Measurements from ENCODE around the gene EPS8L3. TPM values are rescaled to one million over a fixed set of nuclear protein-coding genes. Genes with fewer than 3 reads are reported as not detected.

EPS8L3 gene
- total RNA-seq, 2 experiments from 2014 or later, result not detected

GRCh38 chr1:109792056-109792831 lies 28.5 kb upstream of the EPS8L3 start:
- ChIA-PET CTCF (interaction anchor here (0.6 to 5.4 kb wide), 9 partner anchors 10 to 358 kb away, joined by 3 to 67 read pairs (median 6); partner anchors contain the start of genes AHCYL1 and SLC6A17), POLR2A (interaction anchor here (2.9 kb wide), 1 partner anchor 10 kb away, joined by 25 read pairs; no protein-coding TSS in a partner anchor)
- intact Hi-C loops (cut with micrococcal nuclease), result no loop called here
- no peaks in the 10 kb centered on the region for H3K36me3 Mint-ChIP-seq
- H3K4me1 Mint-ChIP-seq (ENCODE audit: low read depth), result peaks cover 70% of the 10 kb centered on the region
- no peaks in the 10 kb centered on the region for H3K27me3 Mint-ChIP-seq
- DNase-seq, result peak; percentile 8
- H3K27ac Mint-ChIP-seq, result no peak overlapping the region
- H3K4me3 Mint-ChIP-seq, result no peak overlapping the region
- no peaks in the 10 kb centered on the region for H3K9me3 Mint-ChIP-seq

DNA sequence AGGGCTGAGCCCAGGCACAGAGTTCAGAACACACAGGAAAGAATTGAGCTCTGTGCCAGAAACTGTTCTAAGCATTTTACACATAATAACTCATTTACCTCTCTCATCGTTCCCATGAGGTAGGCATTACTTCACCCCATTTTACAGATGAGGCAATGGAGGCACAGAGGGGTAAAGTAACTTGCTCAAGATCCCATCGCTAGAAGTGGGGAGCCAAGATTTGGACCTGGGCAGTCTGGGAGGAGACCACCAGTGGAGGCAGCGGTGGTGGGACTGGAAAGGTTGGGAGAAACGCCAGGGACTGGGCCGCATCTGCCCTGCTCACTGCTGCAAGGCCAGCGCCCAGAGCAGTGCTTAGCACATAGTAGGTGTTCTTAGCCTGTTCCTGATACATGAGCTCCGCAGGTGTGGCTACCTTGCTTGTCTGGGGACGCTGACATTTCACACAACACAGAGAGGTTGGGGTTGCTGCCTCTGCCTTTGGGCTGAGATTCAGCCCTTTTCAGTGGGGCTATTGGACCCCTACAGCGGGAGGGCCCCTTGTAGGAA lies 27.8 kb upstream of the EPS8L3 start:
- intact Hi-C loops (cut with micrococcal nuclease), result loop anchor here (1.0 to 2.0 kb wide), 2 partner anchors 14 to 193 kb away; partner anchors contain the start of gene AHCYL1

DNA sequence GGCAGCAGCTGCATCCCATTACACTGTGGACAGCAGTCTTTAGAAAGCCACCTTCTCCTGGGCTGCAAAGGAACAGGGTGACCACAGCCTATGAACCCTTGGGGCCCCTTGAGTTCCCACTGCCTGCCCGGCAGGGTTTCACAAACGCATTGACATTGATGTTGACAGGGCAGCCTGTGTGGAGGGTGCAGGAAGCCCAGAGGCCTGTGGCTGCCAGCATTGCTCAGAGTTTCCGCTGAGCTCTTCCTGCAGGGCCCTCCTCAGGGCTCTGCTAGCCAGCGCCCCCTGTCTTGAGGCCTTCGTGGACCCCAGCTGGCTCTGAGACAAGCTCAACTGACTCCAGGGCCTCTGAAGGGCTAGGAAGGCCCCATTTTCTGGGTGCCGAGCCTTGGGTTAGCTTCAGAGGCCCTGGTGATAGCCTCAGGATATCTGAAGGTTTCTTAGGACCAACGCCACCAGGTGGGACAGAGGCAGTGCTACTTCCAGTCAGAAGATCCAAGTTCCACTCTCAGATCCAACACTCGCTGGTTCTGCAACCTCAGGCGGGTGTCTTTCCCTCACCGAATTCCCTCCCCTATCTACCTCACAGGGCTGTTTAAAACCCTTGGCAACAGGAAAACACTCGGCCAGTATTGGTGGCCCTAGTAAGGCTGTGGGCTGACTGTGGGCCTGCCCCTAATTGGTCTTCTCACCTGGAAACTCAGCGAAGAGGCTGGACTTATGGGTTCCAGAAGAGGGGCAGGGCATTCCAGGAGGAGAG lies 27.2 kb upstream of the EPS8L3 start:
- peak; percentile 93 for DNase-seq
- Mint-ChIP-seq H3K27ac (peak overlapping the region; percentile 87), H3K4me3 (no peak overlapping the region), H3K4me1 (ENCODE audit: low read depth) (peaks cover 66% of the 10 kb centered on the region), H3K9me3 (no peaks in the 10 kb centered on the region), H3K36me3 (no peaks in the 10 kb centered on the region), H3K27me3 (no peaks in the 10 kb centered on the region)
- CTCF ChIA-PET, result interaction anchor here (0.5 to 5.4 kb wide), 32 partner anchors 9 to 675 kb away, joined by 3 to 67 read pairs (median 4); partner anchors contain the start of genes AHCYL1, CSF1 and STRIP1
- intact Hi-C loops (cut with micrococcal nuclease), result loop anchor here (1.0 to 2.0 kb wide), 7 partner anchors 11 to 194 kb away; partner anchors contain the start of genes AHCYL1 and CSF1
- POLR2A ChIA-PET, result interaction anchor here (0.8 to 2.9 kb wide), 5 partner anchors 12 to 194 kb away, joined by 3 to 25 read pairs (median 4); partner anchors contain the start of genes AHCYL1 and CSF1

More for the DNA sequence above, 27.8 kb upstream of the EPS8L3 start:
- peak overlapping the region; percentile 87 for H3K27ac Mint-ChIP-seq
- no peak overlapping the region for H3K4me3 Mint-ChIP-seq
- no peaks in the 10 kb centered on the region for H3K27me3 Mint-ChIP-seq
- DNase-seq, result peak; percentile 7
- ChIA-PET POLR2A (interaction anchor here (0.9 to 2.9 kb wide), 3 partner anchors 11 to 120 kb away, joined by 3 to 25 read pairs (median 9); partner anchors contain the start of gene CSF1), CTCF (interaction anchor here (0.6 to 5.4 kb wide), 27 partner anchors 8 to 676 kb away, joined by 3 to 67 read pairs (median 6); partner anchors contain the start of genes AHCYL1, CSF1 and STRIP1)
- no peaks in the 10 kb centered on the region for H3K9me3 Mint-ChIP-seq
- peaks cover 66% of the 10 kb centered on the region for H3K4me1 Mint-ChIP-seq (ENCODE audit: low read depth)
- H3K36me3 Mint-ChIP-seq, result no peaks in the 10 kb centered on the region

GRCh38 chr1:109790329-109790728 lies 26.6 kb upstream of the EPS8L3 start:
- H3K4me1 Mint-ChIP-seq (ENCODE audit: low read depth), result peaks cover 62% of the 10 kb centered on the region
- DNase-seq, result no peak
- intact Hi-C loops (cut with micrococcal nuclease), result loop anchor here (1.0 to 2.0 kb wide), 6 partner anchors 12 to 194 kb away; partner anchors contain the start of genes AHCYL1 and CSF1
- H3K27me3 Mint-ChIP-seq, result no peaks in the 10 kb centered on the region
- H3K4me3 Mint-ChIP-seq, result no peak overlapping the region
- peak overlapping the region; percentile 87 for H3K27ac Mint-ChIP-seq
- H3K9me3 Mint-ChIP-seq, result no peaks in the 10 kb centered on the region
- H3K36me3 Mint-ChIP-seq, result no peaks in the 10 kb centered on the region
- ChIA-PET CTCF (interaction anchor here (0.5 to 5.4 kb wide), 28 partner anchors 9 to 258 kb away, joined by 3 to 67 read pairs (median 6); partner anchors contain the start of genes AHCYL1, CSF1 and STRIP1), POLR2A (interaction anchor here (0.8 to 2.9 kb wide), 5 partner anchors 12 to 194 kb away, joined by 3 to 25 read pairs (median 4); partner anchors contain the start of genes AHCYL1 and CSF1)

DNA sequence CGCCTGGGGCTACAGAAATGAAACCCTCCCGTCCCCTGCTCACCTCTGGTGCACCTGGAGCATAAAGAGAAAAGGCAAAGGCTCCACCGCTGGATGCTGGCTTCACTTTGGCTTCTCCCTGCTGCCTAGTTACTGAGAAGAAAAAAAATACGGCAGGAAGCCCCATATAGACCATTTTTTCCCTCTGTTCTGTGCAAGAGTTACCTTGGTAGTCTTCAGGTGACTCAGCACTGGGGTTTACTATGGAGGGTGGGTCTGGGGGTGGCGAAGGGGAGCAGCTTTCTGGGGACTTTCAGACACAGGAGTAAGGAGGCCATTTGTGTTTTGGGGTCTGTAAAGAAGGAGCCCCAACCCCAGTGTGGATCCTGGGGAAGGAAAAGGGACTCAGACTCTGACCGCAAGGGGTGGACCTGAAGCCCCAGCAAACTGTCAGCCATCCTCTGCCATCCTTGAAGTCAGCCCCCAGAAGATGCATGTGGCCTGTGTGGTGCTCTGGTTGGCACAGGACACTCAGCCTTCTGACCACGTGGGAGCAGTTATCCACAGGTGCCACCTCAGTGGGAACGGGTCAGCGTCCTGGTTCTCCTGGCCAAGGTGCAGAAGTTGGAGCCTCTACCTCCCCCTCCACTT lies 25.9 kb upstream of the EPS8L3 start:
- Mint-ChIP-seq H3K36me3 (no peaks in the 10 kb centered on the region), H3K27me3 (no peaks in the 10 kb centered on the region), H3K4me1 (ENCODE audit: low read depth) (peaks cover 62% of the 10 kb centered on the region), H3K4me3 (no peak overlapping the region), H3K27ac (peak overlapping the region; percentile 87), H3K9me3 (no peaks in the 10 kb centered on the region)
- ChIA-PET POLR2A (interaction anchor here (1.4 to 2.9 kb wide), 2 partner anchors 13 to 195 kb away, joined by 4 to 25 read pairs; partner anchors contain the start of gene AHCYL1), CTCF (interaction anchor here (1.1 to 5.4 kb wide), 12 partner anchors 8 to 222 kb away, joined by 3 to 67 read pairs (median 9); partner anchors contain the start of gene AHCYL1)
- intact Hi-C loops (cut with micrococcal nuclease), result loop anchor here (1.0 to 2.0 kb wide), 6 partner anchors 13 to 195 kb away; partner anchors contain the start of genes AHCYL1 and CSF1
- DNase-seq, result peak; percentile 14

DNA sequence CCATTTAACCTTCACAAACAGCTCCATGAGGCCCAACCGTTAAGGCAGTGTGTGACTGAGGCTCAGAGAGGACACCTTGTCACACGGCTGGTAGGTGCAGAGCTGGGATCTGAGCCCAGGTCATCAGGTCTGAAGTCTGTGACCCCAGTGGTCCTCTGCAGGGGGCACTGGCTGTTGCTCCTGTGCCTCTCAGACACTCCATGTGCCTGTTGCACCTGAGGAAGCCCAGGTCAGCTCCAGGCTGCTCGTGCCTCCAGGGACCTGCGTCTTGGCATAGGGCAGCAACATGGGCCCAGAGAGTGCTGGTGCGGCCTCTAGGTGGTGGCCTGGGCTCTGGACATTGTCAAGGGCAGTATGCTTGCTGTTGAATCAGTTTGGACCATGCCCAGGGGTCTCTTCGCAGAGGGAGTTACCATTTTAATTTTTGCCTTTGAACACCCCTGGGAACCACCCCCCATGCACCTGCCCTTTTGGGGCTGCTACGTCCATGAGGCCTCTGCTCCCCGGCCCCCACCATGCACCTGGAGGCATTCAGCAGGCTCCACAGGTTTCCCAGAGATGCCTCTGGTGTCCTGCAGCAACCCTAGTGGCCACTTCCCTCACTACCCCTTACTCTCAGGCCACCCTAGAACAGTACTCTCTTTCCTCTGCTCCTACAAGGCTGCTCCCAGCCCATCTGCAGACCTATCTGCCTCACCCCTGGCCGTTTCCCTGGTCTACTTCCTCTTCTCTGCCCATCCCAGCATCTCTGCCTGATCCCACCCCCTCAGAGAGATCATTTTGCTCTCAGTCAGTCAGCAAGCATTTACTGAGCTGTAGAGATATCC lies 25.2 kb upstream of the EPS8L3 start:
- intact Hi-C loops (cut with micrococcal nuclease), result no loop called here
- ChIA-PET POLR2A (no interaction called here), CTCF (interaction anchor here (1.1 to 5.4 kb wide), 9 partner anchors 12 to 222 kb away, joined by 3 to 67 read pairs (median 14); partner anchors contain the start of gene AHCYL1)
- Mint-ChIP-seq H3K9me3 (no peaks in the 10 kb centered on the region), H3K36me3 (no peaks in the 10 kb centered on the region), H3K4me3 (no peak overlapping the region), H3K27me3 (no peaks in the 10 kb centered on the region), H3K27ac (peak overlapping the region; percentile 87), H3K4me1 (ENCODE audit: low read depth) (peaks cover 56% of the 10 kb centered on the region)
- peak; percentile 35 for DNase-seq

- H3K36me3 Mint-ChIP-seq, result no peaks in the 10 kb centered on the region
- intact Hi-C loops (cut with micrococcal nuclease), result no loop called here
- no peaks in the 10 kb centered on the region for H3K27me3 Mint-ChIP-seq
- ChIA-PET CTCF (interaction anchor here (0.7 to 2.8 kb wide), 5 partner anchors 11 to 196 kb away, joined by 3 to 14 read pairs (median 8); partner anchors contain the start of gene AHCYL1), POLR2A (interaction anchor here (1.3 kb wide), 1 partner anchor 14 kb away, joined by 4 read pairs; no protein-coding TSS in a partner anchor)
- H3K4me3 Mint-ChIP-seq, result no peak overlapping the region
- peaks cover 47% of the 10 kb centered on the region for H3K4me1 Mint-ChIP-seq (ENCODE audit: low read depth)
- H3K27ac Mint-ChIP-seq, result no peak overlapping the region
- peak; percentile 44 for DNase-seq
- H3K9me3 Mint-ChIP-seq, result no peaks in the 10 kb centered on the region
Measured at GRCh38 chr1:109787845-109788601, 24.3 kb upstream of the EPS8L3 start.

GRCh38 chr1:109787211-109787844 lies 23.6 kb upstream of the EPS8L3 start:
- Mint-ChIP-seq H3K36me3 (no peaks in the 10 kb centered on the region), H3K4me1 (ENCODE audit: low read depth) (peaks cover 40% of the 10 kb centered on the region), H3K4me3 (no peak overlapping the region), H3K9me3 (no peaks in the 10 kb centered on the region), H3K27ac (no peak overlapping the region), H3K27me3 (no peaks in the 10 kb centered on the region)
- ChIA-PET POLR2A (interaction anchor here (1.3 kb wide), 1 partner anchor 15 kb away, joined by 4 read pairs; no protein-coding TSS in a partner anchor), CTCF (interaction anchor here (0.7 to 1.9 kb wide), 5 partner anchors 10 to 197 kb away, joined by 3 to 14 read pairs (median 5); partner anchors contain the start of gene AHCYL1)
- no peak for DNase-seq
- intact Hi-C loops (cut with micrococcal nuclease), result no loop called here

GRCh38 chr1:109786531-109787021 lies 22.9 kb upstream of the EPS8L3 start:
- no peak overlapping the region for H3K27ac Mint-ChIP-seq

More at GRCh38 chr1:109786531-109787021, 22.9 kb upstream of the EPS8L3 start:
- Mint-ChIP-seq H3K4me1 (ENCODE audit: low read depth) (peaks cover 34% of the 10 kb centered on the region), H3K4me3 (no peak overlapping the region), H3K9me3 (no peaks in the 10 kb centered on the region), H3K27me3 (no peaks in the 10 kb centered on the region), H3K36me3 (no peaks in the 10 kb centered on the region)
- no peak for DNase-seq
- intact Hi-C loops (cut with micrococcal nuclease), result no loop called here
- ChIA-PET CTCF (interaction anchor here (0.6 to 17.8 kb wide), 5 partner anchors 10 to 195 kb away, joined by 3 to 723 read pairs (median 5); partner anchors contain the start of gene AHCYL1), POLR2A (no interaction called here)

Data from activated CD4-positive, alpha-beta memory T cell treated with anti-CD3 and anti-CD28 coated beads for 36 hours (primary cell).